Adrenal gland (tissue), 5 donors: ENCODE data around the gene RHEBL1.

Experiments
- CTCF ChIP-seq, 6 experiments: fragments of 450-650 bp in 4 of 6; fragments of 200-600 bp in 2 of 6; sonication (generic) in 1 of 6; IDR thresholded peaks; 1 replicate in 5 of 6; 2 replicates in 1 of 6; pipeline versions ENCODE4 v1.5.1 to v1.8.0; 2016 to 2021; ENCODE audit warnings: antibody characterized with exemption in 6 of 6, mild to moderate bottlenecking in 2 of 6, moderate library complexity in 1 of 6
- POLR2A ChIP-seq, 2 donors: fragments of 450-650 bp; IDR thresholded peaks; one replicate each; pipeline ENCODE4 v1.6.1; 2017; ENCODE audit warnings: antibody characterized with exemption in 2 of 2, mild to moderate bottlenecking in 2 of 2, moderate library complexity in 1 of 2
- donor health status: DM: no; HTN: no; CAD: no.

GRCh38 chr12:49092816-49093406 lies 23.1 kb upstream of the RHEBL1 start:
- TF ChIP-seq CTCF (IDR thresholded peaks at IDR 0.05): no peak
- no peak for TF ChIP-seq POLR2A (IDR thresholded peaks at IDR 0.05)
